GM19395 (cell line): ENCODE data around the gene ZDHHC14.

ENCODE experiments used
- ATAC-seq: cut with Tn5 transposase; IDR thresholded peaks from one replicate; pipeline ENCODE4 v1.9.1; 2021; ENCODE audit warnings: mild to moderate bottlenecking, moderate library complexity; ENCODE audit not compliant: unreplicated experiment

The ZDHHC14 gene

DNA sequence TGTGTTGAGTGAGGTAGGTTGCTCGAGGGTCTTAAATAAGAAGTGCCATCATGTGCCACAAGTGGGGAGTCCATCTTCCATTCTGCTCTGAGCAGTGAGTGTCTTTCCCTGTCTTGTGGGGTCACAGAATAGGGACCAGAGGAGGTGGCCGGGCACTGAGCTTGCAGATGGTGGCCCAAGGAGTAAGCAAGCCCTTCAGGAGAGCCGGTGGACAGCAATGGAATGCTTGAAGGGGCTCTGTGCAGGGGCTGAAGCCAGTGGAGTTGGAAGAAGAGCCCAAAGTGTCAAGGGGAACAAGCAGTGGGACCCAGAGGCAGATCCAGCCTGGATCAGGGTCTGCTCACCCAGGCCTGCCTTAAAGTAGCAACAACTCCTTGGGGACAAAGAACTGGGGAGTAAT, 228.6 kb downstream of the ZDHHC14 start:
- no peak for ATAC-seq

DNA sequence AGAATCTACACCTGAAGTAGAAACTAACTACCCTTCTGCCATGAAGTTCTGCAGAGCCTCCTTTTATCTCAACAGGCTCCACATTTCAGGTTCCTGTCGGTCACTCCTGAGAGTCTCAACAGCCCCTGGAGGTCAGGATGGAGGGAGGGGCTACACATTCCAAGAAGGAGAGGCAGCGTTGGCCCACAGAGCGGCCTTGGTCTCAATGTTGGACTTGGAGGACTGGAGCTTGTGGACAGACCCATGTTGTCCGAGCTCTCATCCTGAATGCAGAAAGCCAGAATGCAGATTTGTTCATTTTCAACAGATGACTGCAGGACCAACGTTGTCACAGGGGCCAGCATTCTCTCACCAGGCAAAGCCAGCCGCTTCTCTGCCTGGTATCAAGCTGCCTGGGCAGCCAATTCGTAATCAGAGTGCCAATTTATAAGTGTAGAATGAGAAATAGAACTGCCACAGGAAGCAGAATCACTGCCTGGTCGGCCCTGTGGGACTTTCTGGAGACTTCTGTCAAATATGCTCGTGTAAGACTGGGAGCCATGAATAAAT, 229.5 kb downstream of the ZDHHC14 start:
- ATAC-seq, result no peak

DNA sequence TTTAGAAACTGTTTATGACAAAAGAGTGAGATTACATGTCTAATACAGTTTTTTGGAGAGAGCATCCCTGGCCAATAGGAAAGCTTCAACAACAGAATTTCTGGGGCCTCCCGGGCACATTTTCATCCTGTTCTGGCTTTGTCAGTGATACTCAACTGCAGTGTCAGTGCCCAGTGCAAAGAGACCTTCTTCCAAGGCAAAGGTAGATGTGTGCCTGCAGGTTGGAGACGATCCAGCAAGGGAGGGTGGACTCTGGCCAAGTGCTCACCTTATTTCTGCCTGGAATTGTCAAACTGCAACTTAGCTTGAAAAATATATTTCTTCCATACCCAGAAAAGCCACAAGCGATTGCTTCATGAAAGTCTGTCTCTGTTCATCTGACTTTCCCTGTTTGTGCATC, 230.4 kb downstream of the ZDHHC14 start:
- ATAC-seq, result no peak

DNA sequence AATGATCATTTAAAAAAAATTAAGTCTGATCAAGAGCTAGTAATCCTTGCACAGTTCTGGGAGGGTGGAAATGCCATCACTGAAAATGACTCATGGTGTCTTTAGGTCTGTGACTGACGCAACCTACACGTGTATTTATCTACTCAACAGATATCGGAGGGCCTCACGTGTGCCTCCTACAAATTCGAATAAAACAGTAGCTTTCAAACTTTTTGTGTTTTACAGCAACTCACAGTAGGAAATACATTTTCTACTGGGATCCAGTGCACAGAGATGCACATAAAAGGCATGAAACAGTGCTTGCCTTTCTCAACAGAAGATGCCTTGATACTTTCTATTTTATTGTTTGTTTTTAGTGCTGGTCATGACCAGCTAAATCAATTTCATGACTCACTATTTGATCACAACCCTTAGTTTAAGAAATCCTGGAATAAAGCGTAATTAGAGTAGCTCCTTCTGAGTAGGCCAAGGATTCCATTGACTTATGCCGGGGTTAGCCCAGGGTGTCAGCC, 232.1 kb downstream of the ZDHHC14 start:
- ATAC-seq, result no peak

DNA sequence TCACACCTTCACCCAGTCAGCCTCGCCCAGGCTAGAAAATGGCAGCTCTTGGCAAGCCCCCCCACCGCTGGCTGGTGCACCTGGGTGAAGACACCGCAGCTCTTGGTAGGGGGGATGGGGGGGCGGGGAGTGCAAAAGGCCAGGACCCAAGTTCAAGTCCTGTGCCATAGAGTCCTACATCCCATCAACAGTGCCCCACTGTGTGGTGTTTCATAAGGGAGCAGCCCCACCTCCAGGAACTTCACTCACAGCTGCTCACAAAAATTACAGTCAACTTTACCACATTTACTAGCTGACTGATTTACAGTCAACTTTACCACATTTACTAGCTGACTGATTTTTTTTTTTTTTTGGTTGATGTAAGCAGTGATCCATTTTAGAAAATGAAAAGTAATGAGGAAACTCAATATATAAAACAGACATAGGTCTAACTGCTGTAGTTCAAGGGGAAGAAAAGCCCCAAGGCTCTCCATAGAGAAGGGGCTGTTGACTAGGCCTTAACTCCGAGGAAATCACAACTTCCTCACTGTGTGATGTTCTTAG, 233.1 kb downstream of the ZDHHC14 start:
- ATAC-seq, result peak; percentile 58

DNA sequence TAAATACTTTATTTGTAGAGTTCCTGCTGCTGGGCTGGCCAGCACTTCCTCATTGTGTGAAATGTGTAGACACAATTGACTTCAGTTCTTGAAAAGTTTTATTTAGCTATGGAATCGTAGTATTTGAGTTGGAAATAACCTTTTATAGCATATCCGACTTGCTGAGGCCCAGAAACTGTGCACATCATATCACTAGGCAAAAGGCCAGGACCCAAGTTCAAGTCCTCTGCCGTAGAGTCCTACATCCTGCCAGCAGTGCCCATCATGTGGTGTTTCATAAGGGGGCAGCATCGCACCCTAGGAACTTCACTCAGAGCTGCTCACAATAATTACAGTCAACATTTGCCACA, 234.4 kb downstream of the ZDHHC14 start:
- ATAC-seq, result no peak

DNA sequence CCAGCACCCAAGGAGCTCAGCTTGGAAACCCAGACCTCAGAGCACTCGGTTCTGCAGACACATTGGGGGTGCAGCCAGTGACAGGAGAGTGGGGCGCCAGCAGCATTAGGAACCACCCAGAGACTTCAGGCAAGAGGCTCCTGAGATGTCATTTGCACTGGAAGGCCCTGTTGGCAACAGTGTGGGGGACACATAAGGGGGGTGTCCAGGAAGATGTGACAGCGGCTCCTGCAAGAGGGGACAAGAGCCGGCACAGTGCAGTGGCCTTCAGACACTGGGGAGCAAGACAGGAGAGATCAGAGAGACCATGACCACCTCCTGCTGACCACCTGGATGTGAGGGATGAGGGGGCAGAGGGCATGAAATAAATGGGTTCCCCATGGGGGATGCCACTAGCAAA, 235.0 kb downstream of the ZDHHC14 start:
- no peak for ATAC-seq

DNA sequence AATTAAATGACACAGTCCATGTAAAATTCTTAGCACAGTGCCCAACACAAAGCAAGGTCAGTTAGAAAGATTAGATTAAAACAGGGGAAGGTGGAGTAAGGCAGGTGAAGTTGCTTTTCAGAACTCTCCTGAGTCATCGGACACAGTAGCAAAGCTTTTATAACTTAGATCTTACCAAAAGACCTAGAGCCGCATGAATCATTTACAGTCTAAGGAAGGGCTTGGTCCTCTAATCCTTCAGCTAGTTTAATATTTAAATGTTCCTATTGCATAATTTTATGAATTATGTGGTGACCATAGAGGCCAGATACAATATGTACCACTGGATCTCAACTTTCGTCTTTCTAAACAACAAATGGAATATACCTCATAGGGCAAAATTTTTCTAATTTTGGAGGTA, 240.0 kb downstream of the ZDHHC14 start:
- no peak for ATAC-seq

DNA sequence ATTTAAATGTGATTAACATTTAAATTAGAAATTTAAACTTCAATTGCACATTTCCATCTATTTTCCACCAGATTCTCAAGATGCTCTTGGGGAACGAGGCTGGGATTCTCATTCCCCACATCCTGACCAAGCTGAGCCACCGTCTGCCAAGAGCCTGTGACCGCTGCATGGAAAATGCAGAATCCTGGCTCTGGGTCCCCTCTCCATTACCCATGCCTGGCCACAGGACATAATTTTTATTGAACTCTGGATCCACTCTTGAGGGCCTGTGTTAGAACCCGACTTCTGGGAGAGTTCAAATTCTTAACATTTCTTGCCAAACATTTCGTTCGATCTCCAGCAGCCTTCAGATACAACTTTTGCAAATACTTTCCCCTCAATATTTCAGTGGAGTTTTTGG, 240.4 kb downstream of the ZDHHC14 start:
- no peak for ATAC-seq

DNA sequence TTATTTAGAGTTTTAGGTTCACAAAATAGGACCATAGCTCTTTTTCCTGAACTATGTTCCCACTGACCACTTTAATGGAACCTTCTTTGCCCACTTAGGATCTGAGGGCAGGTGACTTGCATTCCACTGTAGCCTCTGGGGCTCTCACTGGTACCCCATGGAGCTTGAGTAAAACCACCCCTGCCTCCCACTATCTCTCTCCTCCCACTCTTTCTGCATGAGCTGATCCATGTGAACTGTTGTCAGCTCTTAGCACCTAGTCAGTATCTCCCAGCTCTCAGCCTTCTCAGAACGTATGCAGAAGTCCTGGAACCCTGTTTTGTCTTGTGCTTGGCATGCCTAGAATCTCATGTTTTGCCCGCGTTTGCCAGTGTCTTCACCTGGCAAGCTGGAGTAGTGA, 241.4 kb downstream of the ZDHHC14 start:
- ATAC-seq, result no peak

DNA sequence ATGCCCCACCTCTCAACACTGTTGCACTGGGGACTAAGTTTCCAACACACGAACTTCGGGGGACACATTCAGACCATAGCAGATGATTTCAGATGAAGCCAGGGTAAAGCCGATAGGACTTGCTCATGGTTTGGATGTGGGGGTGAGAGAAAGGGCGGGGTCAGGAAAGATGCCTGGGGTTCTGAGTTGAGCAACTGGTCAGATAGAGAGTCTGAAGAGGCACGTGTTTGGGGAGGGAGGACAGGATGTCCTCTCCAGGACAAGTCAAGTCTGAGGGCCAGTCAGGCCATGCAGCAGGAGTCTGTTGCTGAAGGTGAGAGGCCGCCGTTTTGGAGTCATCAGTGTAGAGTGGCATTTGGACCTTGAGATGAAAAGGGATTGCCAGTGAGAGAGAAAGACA, 244.1 kb downstream of the ZDHHC14 start:
- ATAC-seq, result no peak

DNA sequence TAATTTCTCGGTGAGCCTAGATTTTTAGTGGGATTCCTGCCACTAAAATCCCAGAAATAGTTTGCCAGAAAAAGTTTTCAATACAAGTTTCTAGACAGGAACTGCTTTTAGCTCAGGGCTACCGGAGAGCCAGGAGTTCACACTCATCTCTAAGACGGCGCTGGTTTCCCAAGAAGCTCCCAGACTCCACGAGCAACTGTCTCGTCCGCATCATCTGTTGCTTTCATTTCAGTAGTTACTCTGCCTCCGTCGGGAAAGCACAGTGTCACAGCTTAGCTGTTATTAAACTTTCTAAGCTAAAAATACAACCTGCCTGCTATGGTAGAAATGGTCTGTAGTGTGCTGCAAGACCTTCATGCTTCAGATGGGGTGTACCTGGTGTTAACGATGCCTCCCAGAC, 244.8 kb downstream of the ZDHHC14 start:
- ATAC-seq, result no peak

DNA sequence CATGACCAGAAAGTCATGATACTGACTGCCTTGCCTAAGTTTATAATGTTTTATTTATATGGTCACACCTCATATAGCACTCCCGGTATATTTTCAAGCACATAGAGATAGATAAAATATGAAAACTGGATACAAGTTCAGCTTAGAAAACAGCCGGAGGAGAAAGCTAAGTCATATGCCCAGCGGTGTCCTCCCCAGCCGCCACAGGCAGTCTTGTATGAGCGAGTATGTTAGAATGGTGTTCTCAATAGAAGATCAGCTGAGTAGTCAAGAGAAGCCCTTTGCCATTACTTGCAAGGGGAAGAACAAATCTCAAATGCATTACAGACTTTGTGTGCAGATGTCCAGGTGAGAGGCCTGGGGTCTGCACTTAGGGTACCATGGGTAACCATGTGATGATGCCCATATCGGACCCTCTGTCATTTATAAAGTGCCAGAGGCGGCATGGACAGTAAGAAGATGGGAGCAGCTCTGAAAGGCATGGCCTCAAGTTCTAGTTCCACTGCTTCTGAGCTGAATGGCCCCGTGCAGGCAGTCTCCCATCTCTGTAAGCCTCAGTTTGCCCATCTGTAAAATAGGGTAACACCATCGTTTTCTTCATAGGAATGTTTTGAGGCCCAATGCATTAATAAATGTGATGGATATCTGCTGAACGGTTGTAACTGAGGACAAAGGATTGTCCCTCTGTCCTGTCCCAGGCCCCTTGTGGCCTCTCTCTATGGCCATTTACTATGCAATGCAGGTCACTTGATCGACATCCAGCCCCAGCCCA, 246.4 kb downstream of the ZDHHC14 start:
- ATAC-seq, result no peak

DNA sequence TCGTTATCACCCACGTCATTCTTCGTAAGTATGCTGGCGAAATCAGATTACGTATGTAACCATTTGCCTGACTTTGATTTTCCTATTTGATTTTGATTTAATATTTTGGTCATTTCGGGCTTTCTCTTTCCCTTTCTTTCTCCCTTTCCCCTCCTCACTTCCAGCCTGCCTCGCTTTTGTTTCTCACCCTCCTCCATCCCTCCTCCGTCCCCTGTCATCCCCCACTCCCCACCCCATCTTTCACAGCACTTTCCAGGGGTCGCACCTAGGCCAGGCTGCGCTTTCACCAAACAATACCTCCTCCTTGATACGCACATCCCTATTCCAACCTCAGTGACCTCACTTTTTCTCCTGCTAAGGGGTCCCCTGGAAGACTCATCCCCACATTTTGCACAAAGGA, 247.5 kb downstream of the ZDHHC14 start:
- ATAC-seq, result no peak

DNA sequence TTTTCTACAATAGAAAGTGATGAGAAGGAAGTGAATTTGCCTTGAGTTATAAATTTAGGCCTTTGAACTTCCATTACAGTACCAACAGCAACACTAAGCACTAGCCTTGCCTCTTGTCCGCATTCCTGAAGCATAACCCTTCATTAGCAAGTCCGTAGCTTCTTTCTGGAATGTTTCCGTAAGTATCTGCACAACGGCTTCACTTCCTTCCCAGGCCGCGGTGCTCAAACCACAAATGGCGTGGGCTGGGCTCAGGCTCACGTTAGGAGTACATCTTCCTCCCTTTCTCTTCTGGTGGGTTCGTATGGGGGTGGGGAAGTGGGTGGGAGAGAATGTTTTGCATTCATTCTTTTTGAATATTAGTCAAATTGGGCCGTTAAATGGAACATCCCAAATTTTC, 248.2 kb downstream of the ZDHHC14 start:
- ATAC-seq, result no peak

DNA sequence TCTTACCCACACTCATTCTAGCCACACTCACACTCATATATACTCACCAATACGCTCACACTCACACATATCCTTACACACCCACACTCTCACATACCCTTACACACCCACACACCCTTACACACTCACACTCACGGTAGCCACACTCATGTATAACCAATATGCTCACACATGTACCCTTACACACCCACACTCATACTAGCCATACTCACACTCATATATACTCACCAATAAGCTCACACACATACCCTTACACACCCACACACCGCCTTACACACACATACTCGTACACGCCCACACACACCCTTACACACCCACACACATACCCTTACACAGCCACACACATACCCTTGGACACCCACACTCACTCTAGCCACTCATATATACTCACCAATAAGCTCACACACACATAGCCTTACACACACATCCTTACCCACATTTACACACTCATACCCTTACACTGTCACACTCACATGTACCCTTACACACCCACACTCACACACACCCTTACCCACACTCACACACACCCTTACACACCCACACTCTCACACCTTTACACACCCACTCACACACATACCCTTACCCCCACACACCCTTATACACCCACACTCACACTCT, 249.6 kb downstream of the ZDHHC14 start:
- ATAC-seq, result no peak

DNA sequence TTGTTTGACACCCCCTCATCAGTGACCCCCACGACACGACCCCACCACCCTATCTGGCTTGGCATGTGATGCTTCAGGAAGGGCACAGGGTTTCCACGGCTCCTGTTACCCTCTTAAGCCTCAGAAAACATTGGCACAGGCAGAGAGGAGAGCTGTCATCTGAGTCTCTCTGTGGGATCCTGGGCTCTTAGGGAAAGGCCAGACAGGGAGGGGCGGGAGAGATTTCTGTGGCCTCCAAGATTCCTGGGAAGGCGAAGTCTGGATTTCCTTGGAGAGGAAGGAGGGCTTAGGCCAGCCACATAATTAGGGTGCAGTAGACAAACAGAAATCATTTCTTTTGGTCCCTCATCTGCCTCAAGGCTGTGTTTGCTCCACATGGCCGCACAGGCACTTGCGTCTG, 250.4 kb downstream of the ZDHHC14 start:
- no peak for ATAC-seq

DNA sequence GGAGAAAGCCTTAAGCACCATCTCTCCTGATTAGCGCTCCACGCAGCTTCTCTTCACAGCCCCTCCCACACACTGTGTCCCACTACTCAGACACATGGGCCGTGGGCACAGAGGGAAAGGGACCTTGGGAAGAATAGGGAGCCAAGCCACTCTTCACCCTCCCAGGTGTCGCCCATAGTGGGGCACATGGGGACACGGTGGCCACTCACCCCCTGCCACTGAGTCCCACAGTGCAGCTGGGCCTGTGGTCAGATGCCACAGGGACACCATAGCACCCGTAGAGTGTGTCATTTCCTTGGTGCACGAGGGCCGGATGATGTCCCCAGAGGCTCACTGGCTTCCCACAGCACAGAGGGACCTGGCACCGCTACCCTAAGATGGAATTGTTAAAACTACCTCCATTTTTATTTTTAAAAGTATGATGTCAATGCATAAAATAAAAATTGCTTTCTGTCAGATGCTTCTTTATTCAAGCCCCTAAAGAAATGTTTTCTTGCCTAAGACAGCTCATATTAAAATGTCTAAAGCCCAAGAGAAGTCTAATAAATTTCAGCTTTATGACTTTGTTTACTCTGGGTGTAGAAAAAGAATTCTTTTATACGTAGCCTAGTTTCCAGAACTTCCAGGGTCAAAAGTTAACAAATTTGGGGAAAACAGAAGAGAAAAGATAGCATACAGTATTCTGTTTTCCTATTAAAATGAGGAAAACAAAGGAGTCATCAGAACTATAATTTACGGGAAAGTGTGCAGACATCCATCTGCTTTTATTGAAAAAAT, 251.0 kb downstream of the ZDHHC14 start:
- no peak for ATAC-seq

DNA sequence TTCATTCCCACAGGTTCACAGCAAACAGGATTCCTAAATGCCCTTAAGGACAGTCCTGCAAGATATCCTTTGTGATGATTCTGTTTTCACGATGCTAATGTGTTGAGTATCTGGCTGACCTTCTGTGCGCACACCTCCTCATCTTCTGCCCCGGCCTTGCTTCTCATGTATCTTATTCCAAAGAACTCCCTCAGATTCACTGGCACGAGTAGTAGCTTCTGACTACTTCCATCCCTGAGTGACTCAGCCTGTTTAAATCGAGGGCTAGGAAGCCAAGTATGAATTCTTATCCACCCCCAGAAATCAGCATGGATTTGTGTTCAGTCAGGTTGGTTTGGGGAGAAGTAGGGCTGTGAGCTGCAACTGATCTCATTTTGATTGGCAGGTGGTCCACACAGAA, 251.8 kb downstream of the ZDHHC14 start:
- no peak for ATAC-seq

DNA sequence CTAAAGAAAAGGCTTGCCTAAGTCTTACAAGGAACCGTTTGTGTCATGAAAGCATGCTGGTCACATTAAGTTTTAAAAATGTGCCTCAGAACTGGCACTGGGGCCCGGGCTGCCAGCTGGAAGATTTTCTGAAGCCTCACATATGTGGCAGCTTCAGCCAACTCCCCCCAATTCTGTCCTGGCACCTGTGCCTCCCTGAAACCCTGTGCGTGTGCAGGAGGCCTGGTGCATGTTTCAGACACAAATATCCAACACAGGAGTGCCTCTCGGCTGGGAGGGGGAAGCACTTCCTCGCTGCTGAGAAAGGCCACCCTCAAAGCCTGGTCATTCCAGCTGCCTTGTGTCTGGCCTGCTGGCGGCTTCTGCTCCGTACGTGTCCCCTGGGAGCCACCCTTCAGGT, 253.6 kb downstream of the ZDHHC14 start:
- no peak for ATAC-seq
